GM12878 (cell line): ENCODE results near the gene MYO16. TPM values are rescaled to one million over a fixed set of nuclear protein-coding genes. Genes with fewer than 3 reads are reported as not detected.

Experiments used
- BHLHE40 ChIP-seq, 2 experiments: fragments of 450-650 bp in 1 of 2; IDR thresholded peaks; 2 replicates each; pipeline ENCODE4 v1.6.1; 2011 to 2017; ENCODE audit warnings: low read depth in 2 of 2, borderline replicate concordance in 1 of 2, improper control_type of control experiment in 1 of 2, low read length in 1 of 2, mild to moderate bottlenecking in 1 of 2
- KDM1A ChIP-seq: fragments of 200-600 bp; sonication (generic); IDR thresholded peaks from 2 replicates; pipeline ENCODE4 v1.6.1; 2016; ENCODE audit warnings: borderline replicate concordance
- SMC3 ChIP-seq: IDR thresholded peaks from 2 replicates; pipeline ENCODE4 v1.6.1; 2011; ENCODE audit warnings: low read length, improper control_type of control experiment, borderline replicate concordance
- TCF12 ChIP-seq: IDR thresholded peaks from 2 replicates; pipeline ENCODE4 v1.6.1; 2011; ENCODE audit warnings: low read depth, mild to moderate bottlenecking, low read length
- TCF7 ChIP-seq: IDR thresholded peaks from 2 replicates; pipeline ENCODE4 v1.6.1; 2014; ENCODE audit warnings: antibody characterized with exemption, borderline replicate concordance
- ZBTB11 ChIP-seq: fragments of 450-650 bp; formaldehyde crosslinking; IDR thresholded peaks from 2 replicates; pipeline ENCODE4 v1.5.0; 2022; ENCODE audit warnings: mild to moderate bottlenecking, missing genetic modification characterization
- ZNF217 ChIP-seq: fragments of 450-650 bp; IDR thresholded peaks from 2 replicates; pipeline ENCODE4 v1.6.1; 2017; ENCODE audit warnings: antibody characterized with exemption, mild to moderate bottlenecking
- polyA plus RNA-seq, 11 experiments: library from polyadenylated mRNA; depleted of rRNA in 4 of 11; unstranded in 6 of 11; stranded (reverse) in 5 of 11; fragments of >200 nt; fragmentation: Nextera tagmentation in 4 of 11; fragmentation: Illumina TruSeq in 1 of 11; extraction: Ambion mirVana in 4 of 11; extraction: Trizol in 1 of 11; gene quantifications; 1 replicate in 1 of 11; 2 replicates in 10 of 11; pipeline versions ENCODE4 v1.2.1 to v1.2.3, GENCODE V29; 2011 to 2016; ENCODE audit warnings: inconsistent platforms in 2 of 11, missing spikeins in 2 of 11, low read depth in 1 of 11
- total RNA-seq, 4 experiments: library from RNA; depleted of rRNA in 3 of 4; stranded (reverse); fragments of >200 nt in 3 of 4; fragmentation: Illumina TruSeq in 1 of 4; extraction: Trizol in 1 of 4; gene quantifications; 2 replicates each; pipeline versions ENCODE4 v1.2.1 to v1.2.3, GENCODE V29; 2013 to 2021
- TF ChIP-seq, protein P1 (sequence below): fragments of 450-650 bp; IDR thresholded peaks from 2 replicates; pipeline ENCODE4 v1.6.1; 2018; ENCODE audit warnings: mild to moderate bottlenecking, low read depth, moderate library complexity; ENCODE audit not compliant: partially characterized antibody
- TF ChIP-seq, protein P2 (sequence below): fragments of 450-650 bp; IDR thresholded peaks from 2 replicates; pipeline ENCODE4 v1.6.1; 2017; ENCODE audit warnings: mild to moderate bottlenecking, moderate library complexity

Gene MYO16
- total and polyA plus RNA-seq, 10 of the 15 experiments (the other 5 are each of a cell fraction or from before 2014, with no cell fraction given), result under 0.01 to 1.7 (median 0.05) TPM; not detected in 4

DNA sequence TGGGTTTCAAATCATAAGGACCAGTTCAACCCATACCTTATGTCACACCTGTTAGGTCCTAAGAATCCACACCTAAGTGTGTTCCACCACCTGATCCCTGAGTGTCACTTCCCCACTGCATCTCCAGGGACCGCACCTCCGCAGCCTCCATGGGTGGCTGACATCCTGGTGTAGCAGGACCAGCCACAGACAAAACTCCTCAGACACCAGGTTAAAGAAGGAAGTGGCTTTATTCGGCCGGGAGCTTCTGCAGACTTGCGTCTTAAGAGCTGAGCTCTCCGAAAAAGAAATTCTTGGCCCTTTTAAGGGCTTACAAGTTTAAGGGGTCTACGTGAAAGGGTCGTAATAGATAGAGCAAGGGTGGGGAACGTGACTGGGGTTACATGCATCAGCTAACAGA lies 509.9 kb downstream of the MYO16 start (continued):
- TF ChIP-seq ZBTB11 (CRISPR knock-in tag) (no peak), KDM1A (no peak), ZNF217 (no peak), BHLHE40 (IDR thresholded peaks at IDR 0.05; ENCODE audit: borderline replicate concordance in 1 of 2, low read depth in 2 of 2, low read length in 1 of 2) (no peak), TCF12 (no peak), TCF7 (no peak), SMC3 (no peak)
- TF ChIP-seq, protein P1, sequence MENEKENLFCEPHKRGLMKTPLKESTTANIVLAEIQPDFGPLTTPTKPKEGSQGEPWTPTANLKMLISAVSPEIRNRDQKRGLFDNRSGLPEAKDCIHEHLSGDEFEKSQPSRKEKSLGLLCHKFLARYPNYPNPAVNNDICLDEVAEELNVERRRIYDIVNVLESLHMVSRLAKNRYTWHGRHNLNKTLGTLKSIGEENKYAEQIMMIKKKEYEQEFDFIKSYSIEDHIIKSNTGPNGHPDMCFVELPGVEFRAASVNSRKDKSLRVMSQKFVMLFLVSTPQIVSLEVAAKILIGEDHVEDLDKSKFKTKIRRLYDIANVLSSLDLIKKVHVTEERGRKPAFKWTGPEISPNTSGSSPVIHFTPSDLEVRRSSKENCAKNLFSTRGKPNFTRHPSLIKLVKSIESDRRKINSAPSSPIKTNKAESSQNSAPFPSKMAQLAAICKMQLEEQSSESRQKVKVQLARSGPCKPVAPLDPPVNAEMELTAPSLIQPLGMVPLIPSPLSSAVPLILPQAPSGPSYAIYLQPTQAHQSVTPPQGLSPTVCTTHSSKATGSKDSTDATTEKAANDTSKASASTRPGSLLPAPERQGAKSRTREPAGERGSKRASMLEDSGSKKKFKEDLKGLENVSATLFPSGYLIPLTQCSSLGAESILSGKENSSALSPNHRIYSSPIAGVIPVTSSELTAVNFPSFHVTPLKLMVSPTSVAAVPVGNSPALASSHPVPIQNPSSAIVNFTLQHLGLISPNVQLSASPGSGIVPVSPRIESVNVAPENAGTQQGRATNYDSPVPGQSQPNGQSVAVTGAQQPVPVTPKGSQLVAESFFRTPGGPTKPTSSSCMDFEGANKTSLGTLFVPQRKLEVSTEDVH, result no peak
- TF ChIP-seq, protein P2, sequence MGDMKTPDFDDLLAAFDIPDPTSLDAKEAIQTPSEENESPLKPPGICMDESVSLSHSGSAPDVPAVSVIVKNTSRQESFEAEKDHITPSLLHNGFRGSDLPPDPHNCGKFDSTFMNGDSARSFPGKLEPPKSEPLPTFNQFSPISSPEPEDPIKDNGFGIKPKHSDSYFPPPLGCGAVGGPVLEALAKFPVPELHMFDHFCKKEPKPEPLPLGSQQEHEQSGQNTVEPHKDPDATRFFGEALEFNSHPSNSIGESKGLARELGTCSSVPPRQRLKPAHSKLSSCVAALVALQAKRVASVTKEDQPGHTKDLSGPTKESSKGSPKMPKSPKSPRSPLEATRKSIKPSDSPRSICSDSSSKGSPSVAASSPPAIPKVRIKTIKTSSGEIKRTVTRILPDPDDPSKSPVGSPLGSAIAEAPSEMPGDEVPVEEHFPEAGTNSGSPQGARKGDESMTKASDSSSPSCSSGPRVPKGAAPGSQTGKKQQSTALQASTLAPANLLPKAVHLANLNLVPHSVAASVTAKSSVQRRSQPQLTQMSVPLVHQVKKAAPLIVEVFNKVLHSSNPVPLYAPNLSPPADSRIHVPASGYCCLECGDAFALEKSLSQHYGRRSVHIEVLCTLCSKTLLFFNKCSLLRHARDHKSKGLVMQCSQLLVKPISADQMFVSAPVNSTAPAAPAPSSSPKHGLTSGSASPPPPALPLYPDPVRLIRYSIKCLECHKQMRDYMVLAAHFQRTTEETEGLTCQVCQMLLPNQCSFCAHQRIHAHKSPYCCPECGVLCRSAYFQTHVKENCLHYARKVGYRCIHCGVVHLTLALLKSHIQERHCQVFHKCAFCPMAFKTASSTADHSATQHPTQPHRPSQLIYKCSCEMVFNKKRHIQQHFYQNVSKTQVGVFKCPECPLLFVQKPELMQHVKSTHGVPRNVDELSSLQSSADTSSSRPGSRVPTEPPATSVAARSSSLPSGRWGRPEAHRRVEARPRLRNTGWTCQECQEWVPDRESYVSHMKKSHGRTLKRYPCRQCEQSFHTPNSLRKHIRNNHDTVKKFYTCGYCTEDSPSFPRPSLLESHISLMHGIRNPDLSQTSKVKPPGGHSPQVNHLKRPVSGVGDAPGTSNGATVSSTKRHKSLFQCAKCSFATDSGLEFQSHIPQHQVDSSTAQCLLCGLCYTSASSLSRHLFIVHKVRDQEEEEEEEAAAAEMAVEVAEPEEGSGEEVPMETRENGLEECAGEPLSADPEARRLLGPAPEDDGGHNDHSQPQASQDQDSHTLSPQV, result no peak
